ENCODE measurements around the gene RET. TPM values are rescaled to one million over a fixed set of nuclear protein-coding genes. Genes with fewer than 3 reads are reported as not detected.

Gene RET
- polyA plus RNA-seq, 3 donors = 0.08 to 0.39 (median 0.14) TPM

GRCh38 chr10:43037942-43038782 lies 38.7 kb upstream of the RET start:
- no peak overlapping the region for H3K4me2 ChIP-seq (replicated peaks; ENCODE audit: extremely low read depth, low read length, poor library complexity, severe bottlenecking)
- no peak for TF ChIP-seq CTCF (IDR thresholded peaks at IDR 0.05)
- no peak overlapping the region for H2AFZ ChIP-seq (ENCODE audit: insufficient read depth, low read depth, low read length, poor library complexity, severe bottlenecking)
- H3K9me3 ChIP-seq (replicated peaks in 1 of 2; ENCODE audit: control insufficient read depth in 1 of 2, insufficient read depth in 1 of 2, low read length in 2 of 2) = peaks cover 0 to 2% of the 10 kb centered on the region in 2 donors
- no peaks in the 10 kb centered on the region for H3K4me1 ChIP-seq (ENCODE audit: control insufficient read depth in 1 of 2, insufficient read depth in 2 of 2, low read length in 2 of 2)
- H4K20me1 ChIP-seq (ENCODE audit: insufficient read depth, low read length) = no peaks in the 10 kb centered on the region
- Mint-ChIP-seq H3K36me3 (no peaks in the 10 kb centered on the region), H3K4me3 (no peak overlapping the region), H3K9me3 (peaks cover 0 to 3% (median 2%) of the 10 kb centered on the region in 7 donors), H3K27me3 (ENCODE audit: low read depth in 3 of 3) (peaks cover 0 to 1% (median 0%) of the 10 kb centered on the region in 3 donors), H3K27ac (no peak overlapping the region), H3K4me1 (peaks cover 3% of the 10 kb centered on the region)
- no peak overlapping the region for H3K27ac ChIP-seq (ENCODE audit: low read depth in 1 of 2, low read length in 2 of 2)
- DNase-seq = no peak
- H3K36me3 ChIP-seq (replicated peaks in 1 of 2; ENCODE audit: control insufficient read depth in 1 of 2, insufficient read depth in 2 of 2, low read length in 2 of 2) = no peaks in the 10 kb centered on the region
- H3K4me3 ChIP-seq (replicated peaks in 1 of 3; ENCODE audit: low read depth in 2 of 3, low read length in 3 of 3) = no peak overlapping the region
- WGBS (ENCODE audit: insufficient coverage) = 94% methylated on average over 9 of the region's 14 CpGs
- intact Hi-C loops (cut with micrococcal nuclease) = no loop called here
- H3K9ac ChIP-seq (ENCODE audit: insufficient read depth, low read length, poor library complexity, severe bottlenecking) = no peak overlapping the region
- no peaks in the 10 kb centered on the region for H3K79me2 ChIP-seq (ENCODE audit: insufficient read depth, low read length)
- H3K27me3 ChIP-seq (ENCODE audit: control insufficient read depth in 2 of 2, insufficient read depth in 2 of 2, low read length in 2 of 2) = no peaks in the 10 kb centered on the region

GRCh38 chr10:43038783-43039623 lies 37.9 kb upstream of the RET start:
- Histone ChIP-seq H3K4me1 (ENCODE audit: control insufficient read depth in 1 of 2, insufficient read depth in 2 of 2, low read length in 2 of 2) (no peaks in the 10 kb centered on the region), H2AFZ (ENCODE audit: insufficient read depth, low read depth, low read length, poor library complexity, severe bottlenecking) (no peak overlapping the region), H3K27ac (ENCODE audit: low read depth in 1 of 2, low read length in 2 of 2) (no peak overlapping the region), H3K27me3 (ENCODE audit: control insufficient read depth in 2 of 2, insufficient read depth in 2 of 2, low read length in 2 of 2) (no peaks in the 10 kb centered on the region), H3K79me2 (ENCODE audit: insufficient read depth, low read length) (no peaks in the 10 kb centered on the region), H3K4me2 (replicated peaks; ENCODE audit: extremely low read depth, low read length, poor library complexity, severe bottlenecking) (no peak overlapping the region), H3K4me3 (replicated peaks in 1 of 3; ENCODE audit: low read depth in 2 of 3, low read length in 3 of 3) (no peak overlapping the region), H3K9ac (ENCODE audit: insufficient read depth, low read length, poor library complexity, severe bottlenecking) (no peak overlapping the region), H3K36me3 (replicated peaks in 1 of 2; ENCODE audit: control insufficient read depth in 1 of 2, insufficient read depth in 2 of 2, low read length in 2 of 2) (no peaks in the 10 kb centered on the region), H3K9me3 (replicated peaks in 1 of 2; ENCODE audit: control insufficient read depth in 1 of 2, insufficient read depth in 1 of 2, low read length in 2 of 2) (no peaks in the 10 kb centered on the region), H4K20me1 (ENCODE audit: insufficient read depth, low read length) (no peaks in the 10 kb centered on the region)
- peaks cover 3% of the 10 kb centered on the region for H3K4me1 Mint-ChIP-seq
- DNase-seq = no peak
- H3K4me3 Mint-ChIP-seq = no peak overlapping the region
- H3K27ac Mint-ChIP-seq = no peak overlapping the region
- TF ChIP-seq CTCF (IDR thresholded peaks at IDR 0.05) = no peak
- peaks cover 0 to 3% (median 0%) of the 10 kb centered on the region in 7 donors for H3K9me3 Mint-ChIP-seq
- 92% methylated on average over 4 of the region's 15 CpGs for WGBS (ENCODE audit: insufficient coverage)
- peaks cover 0 to 1% (median 0%) of the 10 kb centered on the region in 3 donors for H3K27me3 Mint-ChIP-seq (ENCODE audit: low read depth in 3 of 3)
- no peaks in the 10 kb centered on the region for H3K36me3 Mint-ChIP-seq
- intact Hi-C loops (cut with micrococcal nuclease) = no loop called here

Data from CD14-positive monocyte (primary cell).